ENCODE results near the gene DSP.

GRCh38 chr6:7580537-7580926 lies 39.1 kb downstream of the DSP start:
- TF ChIP-seq CTCF (IDR thresholded peaks at IDR 0.05; ENCODE audit: poor library complexity) (no peak), EZH2 (IDR thresholded peaks at IDR 0.05; ENCODE audit: borderline replicate concordance) (no peak)

Data from hepatocyte (in vitro differentiated cells).